ENCODE data around the gene ITPA.
A peak's percentile ranks its signal among the peaks of the same experiment; 100 is the strongest.

The ITPA gene

GRCh38 chr20:3231116-3231515, 21.8 kb downstream of the ITPA start:
- no peak for DNase-seq

GRCh38 chr20:3231889-3232588, 22.7 kb downstream of the ITPA start:
- DNase-seq: no peak

- DNase-seq: no peak
Measured at GRCh38 chr20:3233131-3233990, 24.1 kb downstream of the ITPA start.

GRCh38 chr20:3233991-3234498, 24.7 kb downstream of the ITPA start:
- no peak for DNase-seq

GRCh38 chr20:3235666-3236324, 26.5 kb downstream of the ITPA start:
- DNase-seq: peak; percentile 11

- DNase-seq: no peak
Measured at GRCh38 chr20:3237011-3237957, 28.0 kb downstream of the ITPA start.

- DNase-seq: no peak
Measured at GRCh38 chr20:3237958-3238615, 28.8 kb downstream of the ITPA start.

GRCh38 chr20:3238616-3239025, 29.3 kb downstream of the ITPA start:
- DNase-seq: no peak

GRCh38 chr20:3239026-3239866, 29.9 kb downstream of the ITPA start, which contains the start of gene SLC4A11:
Gene SLC4A11, minus strand, starts transcription at chr20:3239190. Its CDS starts 53 bp downstream, at chr20:3239137.
- DNase-seq: peak; percentile 45

- DNase-seq: no peak
Measured at GRCh38 chr20:3239867-3240775, 30.8 kb downstream of the ITPA start.

- no peak for DNase-seq
Measured at GRCh38 chr20:3240776-3241363, 31.6 kb downstream of the ITPA start.

GRCh38 chr20:3242172-3242692, 32.9 kb downstream of the ITPA start:
- no peak for DNase-seq

- no peak for DNase-seq
Measured at GRCh38 chr20:3243718-3244358, 34.5 kb downstream of the ITPA start.

- DNase-seq: no peak
Measured at GRCh38 chr20:3244613-3245012, 35.3 kb downstream of the ITPA start.

GRCh38 chr20:3245156-3245555, 35.9 kb downstream of the ITPA start:
- no peak for DNase-seq

- no peak for DNase-seq
Measured at GRCh38 chr20:3245711-3246110, 36.4 kb downstream of the ITPA start.

GRCh38 chr20:3246682-3247081, 37.4 kb downstream of the ITPA start:
- no peak for DNase-seq

- DNase-seq: no peak
Measured at GRCh38 chr20:3247638-3248037, 38.3 kb downstream of the ITPA start.
